H9 (cell line): Measurements from ENCODE around the gene DLG2. TPM values are rescaled to one million over a fixed set of nuclear protein-coding genes. Genes with fewer than 3 reads are reported as not detected.
A peak's percentile ranks its signal among the peaks of the same experiment; 100 is the strongest.

Experiments used
- DNase-seq: peaks from one replicate; pipeline ENCODE4 v3.0.0-alpha.2; 2017
- H2AFZ ChIP-seq: one replicate; pipeline ENCODE4 v1.6.1; 2013; ENCODE audit warnings: mild to moderate bottlenecking, low read length, control low read depth, moderate library complexity
- H2AK5ac ChIP-seq: 2 replicates; pipeline ENCODE4 v1.6.1; 2013; ENCODE audit warnings: low read length, control low read depth, mixed read lengths; ENCODE audit not compliant: insufficient read length
- H2BK120ac ChIP-seq: one replicate; pipeline ENCODE4 v1.6.1; 2013; ENCODE audit warnings: low read depth, mild to moderate bottlenecking, low read length, control low read depth, inconsistent platforms; ENCODE audit not compliant: poor library complexity, severe bottlenecking
- H2BK12ac ChIP-seq: 2 replicates; pipeline ENCODE4 v1.6.1; 2013; ENCODE audit warnings: low read length, control low read depth, mixed read lengths, low read depth; ENCODE audit not compliant: insufficient read length
- H2BK15ac ChIP-seq: 2 replicates; pipeline ENCODE4 v1.6.1; 2013; ENCODE audit warnings: low read depth, low read length, control low read depth
- H2BK20ac ChIP-seq: one replicate; pipeline ENCODE4 v1.6.1; 2013; ENCODE audit warnings: low read depth, mild to moderate bottlenecking, low read length, control low read depth, inconsistent platforms; ENCODE audit not compliant: poor library complexity, severe bottlenecking
- H2BK5ac ChIP-seq: 2 replicates; pipeline ENCODE4 v1.6.1; 2013; ENCODE audit warnings: low read length, control low read depth, mixed read lengths; ENCODE audit not compliant: insufficient read length
- H3K14ac ChIP-seq: 2 replicates; pipeline ENCODE4 v1.6.1; 2013; ENCODE audit warnings: low read length, control low read depth; ENCODE audit not compliant: insufficient read depth
- H3K18ac ChIP-seq: 2 replicates; pipeline ENCODE4 v1.6.1; 2013; ENCODE audit warnings: low read depth, mild to moderate bottlenecking, mixed read lengths, low read length, control low read depth; ENCODE audit not compliant: insufficient read length
- H3K23ac ChIP-seq: 2 replicates; pipeline ENCODE4 v1.6.1; 2013; ENCODE audit warnings: low read length, control low read depth, mixed read lengths, low read depth; ENCODE audit not compliant: insufficient read length
- H3K23me2 ChIP-seq: 2 replicates; pipeline ENCODE4 v1.6.1; 2013; ENCODE audit warnings: low read depth, mild to moderate bottlenecking, mixed read lengths, low read length, control low read depth; ENCODE audit not compliant: insufficient read length, poor library complexity, severe bottlenecking
- H3K27ac ChIP-seq: 2 replicates; pipeline ENCODE4 v1.5.1; 2013; ENCODE audit warnings: low read length, control low read depth, mixed read lengths, low read depth; ENCODE audit not compliant: insufficient read length
- H3K27me3 ChIP-seq: 2 replicates; pipeline ENCODE4 v1.6.1; 2013; ENCODE audit warnings: low read length, control low read depth, inconsistent platforms; ENCODE audit not compliant: insufficient read depth
- H3K4ac ChIP-seq: 2 replicates; pipeline ENCODE4 v1.6.1; 2013; ENCODE audit warnings: low read depth, mild to moderate bottlenecking, control low read depth, inconsistent platforms, low read length, moderate library complexity
- H3K4me1 ChIP-seq: 2 replicates; pipeline ENCODE4 v1.6.1; 2013; ENCODE audit warnings: low read length, control low read depth, inconsistent platforms; ENCODE audit not compliant: insufficient read depth
- H3K4me2 ChIP-seq: 2 replicates; pipeline ENCODE4 v1.6.1; 2013; ENCODE audit warnings: low read length, control low read depth, mixed read lengths; ENCODE audit not compliant: insufficient read length, insufficient read depth
- H3K56ac ChIP-seq: 2 replicates; pipeline ENCODE4 v1.6.1; 2013; ENCODE audit warnings: low read depth, mild to moderate bottlenecking, mixed read lengths, low read length, control low read depth; ENCODE audit not compliant: insufficient read length
- H3K79me1 ChIP-seq: 2 replicates; pipeline ENCODE4 v1.6.1; 2013; ENCODE audit warnings: low read depth, mild to moderate bottlenecking, moderate library complexity, low read length, control low read depth, inconsistent platforms; ENCODE audit not compliant: insufficient read depth, poor library complexity, severe bottlenecking
- H3K79me2 ChIP-seq: 2 replicates; pipeline ENCODE4 v1.6.1; 2013; ENCODE audit warnings: low read length, control low read depth, inconsistent platforms; ENCODE audit not compliant: insufficient read depth
- H3K9ac ChIP-seq: 2 replicates; pipeline ENCODE4 v1.6.1; 2013; ENCODE audit warnings: low read length, control low read depth, mixed read lengths; ENCODE audit not compliant: insufficient read length; ENCODE audit errors: extremely low read depth
- H3K9me3 ChIP-seq: one replicate; pipeline ENCODE4 v1.6.1; 2013; ENCODE audit warnings: low read depth, low read length, inconsistent platforms; ENCODE audit not compliant: control insufficient read depth
- H3T11ph ChIP-seq: one replicate; pipeline ENCODE4 v1.6.1; 2013; ENCODE audit warnings: mild to moderate bottlenecking, low read length, control low read depth, inconsistent platforms
- H4K20me1 ChIP-seq: one replicate; pipeline ENCODE4 v1.6.1; 2013; ENCODE audit not compliant: control insufficient read depth, insufficient read length, insufficient read depth
- H4K5ac ChIP-seq: 2 replicates; pipeline ENCODE4 v1.6.1; 2013; ENCODE audit warnings: low read depth, mild to moderate bottlenecking, mixed read lengths, low read length, control low read depth; ENCODE audit not compliant: insufficient read length
- H4K8ac ChIP-seq: replicated peaks from 2 replicates; pipeline ENCODE4 v1.6.1; 2013; ENCODE audit warnings: low read length, control low read depth, mixed read lengths, low read depth; ENCODE audit not compliant: insufficient read length
- H4K91ac ChIP-seq: 2 replicates; pipeline ENCODE4 v1.6.1; 2013; ENCODE audit warnings: low read depth, mild to moderate bottlenecking, moderate library complexity, mixed read lengths, low read length, control low read depth; ENCODE audit not compliant: insufficient read length
- H3K27ac Mint-ChIP-seq, 3 experiments: 2 replicates in 2 of 3; 3 replicates in 1 of 3; pipeline ENCODE4 v1.8.0; 2020 to 2021; ENCODE audit warnings: mixed read lengths in 3 of 3, mild to moderate bottlenecking in 1 of 3, moderate library complexity in 1 of 3
- H3K27me3 Mint-ChIP-seq: 2 replicates; pipeline ENCODE4 v1.8.0; 2021; ENCODE audit warnings: low read depth, mild to moderate bottlenecking, moderate library complexity, mixed read lengths
- H3K36me3 Mint-ChIP-seq, 3 experiments: 2 replicates in 2 of 3; 3 replicates in 1 of 3; pipeline ENCODE4 v1.8.0; 2020 to 2021; ENCODE audit warnings: low read depth in 3 of 3, mixed read lengths in 3 of 3; ENCODE audit not compliant: insufficient read depth in 1 of 3
- H3K4me1 Mint-ChIP-seq, 2 experiments: 2 replicates each; pipeline ENCODE4 v1.8.0; 2020; ENCODE audit warnings: mixed read lengths in 2 of 2
- H3K4me3 Mint-ChIP-seq, 2 experiments: 2 replicates in 1 of 2; 3 replicates in 1 of 2; pipeline ENCODE4 v1.8.0; 2020 to 2021; ENCODE audit warnings: mild to moderate bottlenecking in 2 of 2, mixed read lengths in 2 of 2, moderate library complexity in 1 of 2
- H3K9me3 Mint-ChIP-seq, 2 experiments: 2 replicates in 1 of 2; 3 replicates in 1 of 2; pipeline ENCODE4 v1.8.0; 2020; ENCODE audit warnings: mild to moderate bottlenecking in 2 of 2, mixed read lengths in 2 of 2, moderate library complexity in 1 of 2
- CTCF ChIP-seq: fragments of 200-600 bp; sonication (generic); conservative IDR thresholded peaks from 3 replicates; pipeline ENCODE4 v1.8.0; 2021; ENCODE audit warnings: antibody characterized with exemption, mild to moderate bottlenecking
- WGBS: extraction: QIAGEN DNeasy Blood & Tissue Kit; methylation state at CpG from one replicate; pipeline ENCODE4 v1.1.7; 2013; ENCODE audit warnings: missing lambda C conversion rate, low lambda C conversion rate, mixed read lengths; ENCODE audit not compliant: insufficient read length; ENCODE audit errors: extremely low coverage; 5-methylcytosine and 5-hydroxymethylcytosine counted together
- total RNA-seq: library from RNA; stranded (reverse); gene quantifications from 2 replicates; pipeline ENCODE4 v1.2.1, GENCODE V29; 2021

Gene DLG2
- total RNA-seq, 1 experiment from 2014 or later: 8.0 TPM

- Mint-ChIP-seq H3K27ac (peak overlapping the region in 1 of 3 experiments; percentile 46; a peak in 2 of 7 replicates), H3K9me3 (no peaks in the 10 kb centered on the region), H3K36me3 (no peaks in the 10 kb centered on the region), H3K27me3 (no peaks in the 10 kb centered on the region), H3K4me3 (no peak overlapping the region), H3K4me1 (peaks cover 17 to 18% of the 10 kb centered on the region in 2 experiments)
- Histone ChIP-seq H2BK12ac (no peak overlapping the region), H3K23me2 (no peaks in the 10 kb centered on the region), H3K23ac (no peak overlapping the region), H3K14ac (no peak overlapping the region), H3K27ac (no peak overlapping the region), H3K18ac (no peak overlapping the region), H3T11ph (no peak overlapping the region), H3K79me1 (no peaks in the 10 kb centered on the region), H2BK15ac (no peak overlapping the region), H2AK5ac (no peak overlapping the region), H3K9me3 (no peaks in the 10 kb centered on the region), H4K8ac (no peak overlapping the region), H3K4ac (no peak overlapping the region), H2AFZ (no peak overlapping the region), H4K91ac (no peak overlapping the region), H2BK120ac (no peak overlapping the region), H3K56ac (no peak overlapping the region), H2BK20ac (no peak overlapping the region), H2BK5ac (no peak overlapping the region), H3K79me2 (no peaks in the 10 kb centered on the region), H3K9ac (no peak overlapping the region), H4K20me1 (no peaks in the 10 kb centered on the region), H3K4me2 (no peak overlapping the region), H3K4me1 (peaks cover 3% of the 10 kb centered on the region; the same call in 1 of the 2 replicates), H3K27me3 (no peaks in the 10 kb centered on the region), H4K5ac (no peak overlapping the region)
- no CpG with 5 or more reads among the region's 3 CpGs for WGBS
- no peak for DNase-seq
- no peak for TF ChIP-seq CTCF
Observed at GRCh38 chr11:84408946-84409411, 1218.2 kb downstream of the DLG2 start.
